HG02678 (cell line): ENCODE measurements around the gene CHRNG.
"Not testable (repeated sequence)": the region's sequence is repeated elsewhere in the genome, so short reads cannot be mapped to it uniquely, and the experiment has no call there.

Source experiments
- ATAC-seq: cut with Tn5 transposase; IDR thresholded peaks from one replicate; pipeline ENCODE4 v1.9.1; 2021; ENCODE audit warnings: mild to moderate bottlenecking, moderate library complexity; ENCODE audit not compliant: unreplicated experiment

The CHRNG gene

DNA sequence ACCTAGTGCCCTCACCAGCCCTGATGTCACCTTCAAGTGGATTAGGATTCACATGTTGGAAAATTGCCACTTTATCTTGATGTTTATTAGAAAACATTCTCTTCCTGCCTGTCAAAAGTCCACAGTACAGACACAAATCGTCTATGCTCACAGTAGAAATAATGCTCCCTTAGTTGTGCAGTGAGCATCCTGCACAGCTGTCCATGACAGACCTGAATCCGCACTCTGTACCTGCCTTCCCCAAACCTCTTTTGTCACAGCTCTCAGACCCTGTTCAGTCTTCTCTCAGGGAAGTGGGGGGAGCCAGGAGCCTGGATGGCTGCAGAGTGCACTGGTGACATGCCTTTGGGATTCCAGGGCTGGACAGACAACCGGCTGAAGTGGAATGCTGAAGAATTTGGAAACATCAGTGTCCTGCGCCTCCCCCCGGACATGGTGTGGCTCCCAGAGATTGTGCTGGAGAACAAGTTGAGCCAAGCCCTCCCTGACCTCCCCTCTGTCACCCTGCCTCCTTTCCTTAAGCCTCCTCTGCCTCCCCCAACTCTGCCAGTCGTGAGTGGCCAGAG is 11.5 kb upstream of the CHRNG start:
- no peak for ATAC-seq

DNA sequence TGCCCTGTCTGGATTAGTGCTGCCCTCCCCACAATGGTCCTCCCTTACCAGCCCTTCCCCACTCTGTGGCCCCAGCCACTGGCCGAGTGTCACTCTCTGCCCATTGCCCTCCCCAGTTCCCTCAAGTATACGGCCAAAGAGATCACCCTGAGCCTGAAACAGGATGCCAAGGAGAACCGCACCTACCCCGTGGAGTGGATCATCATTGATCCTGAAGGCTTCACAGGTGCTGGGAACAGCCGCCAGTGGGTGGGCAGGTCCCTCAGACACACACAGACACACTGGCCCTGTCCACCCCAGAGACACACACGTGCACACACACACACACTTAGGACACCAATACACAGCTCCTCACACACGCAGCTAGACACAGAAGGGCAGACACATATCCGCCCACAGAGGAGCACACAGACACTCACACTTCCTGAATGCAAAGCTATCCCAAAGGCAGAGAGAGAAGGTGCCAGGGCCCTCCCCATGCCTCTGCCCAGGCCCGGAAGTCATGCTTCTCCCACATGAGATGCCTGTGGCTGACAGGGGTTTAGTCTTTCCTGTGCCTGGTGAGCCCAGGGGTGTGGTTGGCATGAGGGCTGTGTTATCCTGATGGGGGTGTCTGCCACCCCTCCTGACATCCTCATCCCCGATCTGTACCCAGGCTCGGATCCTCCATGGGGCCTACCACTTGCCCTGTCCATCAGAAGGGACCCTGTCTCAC is 10.6 kb upstream of the CHRNG start:
- no peak for ATAC-seq

DNA sequence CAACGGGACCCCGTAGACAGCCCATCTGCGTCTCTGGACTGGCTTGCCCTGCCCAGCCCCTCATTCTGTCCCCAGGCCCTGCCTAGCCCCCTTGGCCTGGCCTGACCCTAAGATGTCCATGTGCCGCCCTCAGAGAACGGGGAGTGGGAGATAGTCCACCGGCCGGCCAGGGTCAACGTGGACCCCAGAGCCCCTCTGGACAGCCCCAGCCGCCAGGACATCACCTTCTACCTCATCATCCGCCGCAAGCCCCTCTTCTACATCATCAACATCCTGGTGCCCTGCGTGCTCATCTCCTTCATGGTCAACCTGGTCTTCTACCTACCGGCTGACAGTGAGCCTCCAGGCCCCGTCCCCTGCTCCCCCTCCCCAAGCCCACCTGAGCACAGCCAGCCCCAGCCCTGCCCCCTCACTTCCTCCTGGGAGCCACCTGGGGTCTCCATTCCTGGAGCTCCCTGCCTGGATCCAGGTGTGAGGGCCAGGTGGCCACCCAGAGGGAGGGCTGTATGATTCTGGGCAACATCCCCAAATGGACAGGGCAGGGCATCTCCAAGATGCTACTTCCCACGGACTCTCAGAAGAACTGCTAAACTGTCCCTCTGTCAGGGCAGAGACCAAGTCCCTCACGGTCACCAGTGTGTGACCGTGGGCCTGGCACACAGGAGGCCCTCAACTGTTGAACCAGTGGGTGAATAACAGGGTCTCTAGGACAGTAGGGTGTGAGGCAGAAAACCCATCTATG is 9.5 kb upstream of the CHRNG start:
- ATAC-seq: no peak

DNA sequence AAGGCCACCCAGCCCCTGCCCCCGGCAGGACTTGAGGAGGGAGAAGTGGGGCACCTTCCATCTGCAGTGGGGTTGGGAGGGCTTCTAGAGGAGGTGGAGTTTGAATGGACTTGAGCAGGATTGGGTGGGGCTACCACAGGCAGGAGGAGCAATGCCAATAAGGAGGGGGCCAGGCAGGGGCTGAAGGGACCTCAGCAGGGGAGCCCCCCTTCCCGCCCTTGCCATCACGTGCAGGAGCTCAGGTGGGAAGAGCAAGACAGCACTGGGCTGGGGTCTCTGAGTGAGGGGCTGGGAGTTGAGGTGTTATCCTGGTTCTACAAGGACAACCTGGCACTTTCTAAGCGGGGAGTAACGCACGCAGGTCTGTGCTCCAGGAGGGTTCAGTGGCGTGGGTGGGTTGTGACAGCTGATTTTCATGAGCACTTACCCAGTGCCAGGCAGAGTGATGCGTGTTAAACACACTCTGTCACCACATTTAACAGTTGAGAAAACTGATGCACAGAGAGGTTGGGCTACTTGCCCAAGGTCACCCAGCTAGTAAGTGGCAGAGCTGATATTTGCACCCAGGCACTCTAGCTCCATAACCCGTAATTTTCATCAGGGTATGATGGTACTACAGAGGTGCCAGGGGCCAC is 8.7 kb upstream of the CHRNG start:
- ATAC-seq: no peak

DNA sequence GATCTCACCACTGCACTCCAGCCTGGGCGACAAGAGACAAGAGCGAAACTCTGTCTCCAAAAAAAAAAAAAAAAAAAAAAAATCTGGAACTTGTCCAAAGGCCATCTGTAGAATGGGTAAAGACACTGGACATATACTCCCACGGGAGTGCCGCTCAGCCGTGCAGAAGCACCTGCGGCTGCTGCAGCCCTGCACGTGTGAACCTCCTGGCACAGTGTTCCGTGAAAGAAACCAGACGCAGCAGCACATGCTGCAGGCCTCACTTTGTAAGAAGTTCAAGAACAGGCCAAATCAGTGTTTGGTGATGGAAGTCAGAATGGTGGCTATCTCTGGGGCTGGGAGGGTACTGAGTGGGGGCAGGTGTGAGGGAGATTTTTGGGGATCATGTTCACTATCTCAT is 7.1 kb upstream of the CHRNG start:
- ATAC-seq: no peak

DNA sequence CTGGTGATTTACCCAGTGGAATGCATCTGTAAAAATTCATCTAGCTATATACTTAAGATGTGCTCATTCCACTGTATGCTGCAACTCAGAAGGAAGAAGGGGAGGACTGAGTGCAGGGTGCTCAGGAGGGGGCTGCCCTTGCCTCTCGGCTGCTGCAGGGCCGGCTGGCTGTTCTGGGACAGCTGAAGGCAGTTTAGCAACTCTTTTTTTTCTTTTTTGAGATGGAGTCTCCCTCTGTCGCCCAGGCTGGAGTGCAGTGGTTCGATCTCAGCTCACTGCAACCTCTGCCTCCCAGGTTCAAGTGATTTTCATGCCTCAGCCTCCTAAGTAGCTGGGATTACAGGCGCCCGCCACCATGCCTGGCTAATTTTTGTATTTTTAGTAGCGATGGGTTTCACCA is 6.7 kb upstream of the CHRNG start:
- ATAC-seq: not testable (repeated sequence)

DNA sequence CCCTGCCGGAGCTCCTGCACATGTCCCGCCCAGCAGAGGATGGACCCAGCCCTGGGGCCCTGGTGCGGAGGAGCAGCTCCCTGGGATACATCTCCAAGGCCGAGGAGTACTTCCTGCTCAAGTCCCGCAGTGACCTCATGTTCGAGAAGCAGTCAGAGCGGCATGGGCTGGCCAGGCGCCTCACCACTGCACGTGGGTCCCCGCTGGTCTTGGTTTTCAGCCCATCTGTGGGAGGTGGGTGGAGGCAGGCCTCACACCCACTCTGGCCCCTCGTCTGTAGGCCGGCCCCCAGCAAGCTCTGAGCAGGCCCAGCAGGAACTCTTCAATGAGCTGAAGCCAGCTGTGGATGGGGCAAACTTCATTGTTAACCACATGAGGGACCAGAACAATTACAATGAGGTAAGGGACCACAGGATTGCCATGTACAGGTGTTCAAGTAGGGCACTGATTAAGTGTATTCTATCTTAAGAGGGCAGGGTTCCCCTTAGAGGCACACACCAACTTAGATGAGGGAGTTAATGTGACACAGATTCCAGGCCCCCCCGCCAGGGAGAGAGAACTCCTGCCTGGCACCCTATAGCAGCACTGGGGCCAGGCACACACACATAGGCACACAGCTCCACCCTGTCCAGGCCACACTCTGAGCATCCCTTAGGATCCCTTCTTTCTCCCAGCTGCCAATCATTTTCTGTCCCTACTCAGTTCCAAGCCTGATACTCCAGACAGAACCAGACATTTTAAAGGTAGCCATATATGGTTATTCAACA is 5.4 kb upstream of the CHRNG start:
- no peak for ATAC-seq

DNA sequence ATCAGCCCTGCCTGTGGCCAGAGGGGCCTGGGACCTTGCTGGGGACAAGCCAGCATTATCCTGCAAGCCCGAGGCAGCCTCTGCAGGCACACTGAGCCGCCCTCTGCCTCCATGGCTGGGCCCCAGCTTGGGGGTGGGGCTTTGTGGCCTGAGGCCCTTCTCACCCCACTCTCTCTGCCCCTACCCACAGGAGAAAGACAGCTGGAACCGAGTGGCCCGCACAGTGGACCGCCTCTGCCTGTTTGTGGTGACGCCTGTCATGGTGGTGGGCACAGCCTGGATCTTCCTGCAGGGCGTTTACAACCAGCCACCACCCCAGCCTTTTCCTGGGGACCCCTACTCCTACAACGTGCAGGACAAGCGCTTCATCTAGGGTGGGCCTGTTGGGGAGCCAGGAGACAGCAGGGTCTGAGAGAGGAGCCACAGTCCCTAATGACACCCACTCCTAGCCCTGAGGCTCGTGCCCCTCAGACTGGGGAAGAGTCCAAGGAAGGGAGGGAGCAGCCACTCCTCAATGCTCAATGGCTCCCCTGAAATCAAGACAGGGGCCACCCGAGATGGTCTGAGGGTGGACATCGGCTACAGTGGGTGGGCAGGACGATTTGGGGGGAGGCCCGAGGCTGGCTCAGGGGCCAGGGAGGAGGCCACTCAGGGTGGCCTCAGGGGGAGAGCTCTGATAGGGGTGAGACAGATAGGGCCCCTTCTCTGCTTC is 4.4 kb upstream of the CHRNG start:
- ATAC-seq: no peak

DNA sequence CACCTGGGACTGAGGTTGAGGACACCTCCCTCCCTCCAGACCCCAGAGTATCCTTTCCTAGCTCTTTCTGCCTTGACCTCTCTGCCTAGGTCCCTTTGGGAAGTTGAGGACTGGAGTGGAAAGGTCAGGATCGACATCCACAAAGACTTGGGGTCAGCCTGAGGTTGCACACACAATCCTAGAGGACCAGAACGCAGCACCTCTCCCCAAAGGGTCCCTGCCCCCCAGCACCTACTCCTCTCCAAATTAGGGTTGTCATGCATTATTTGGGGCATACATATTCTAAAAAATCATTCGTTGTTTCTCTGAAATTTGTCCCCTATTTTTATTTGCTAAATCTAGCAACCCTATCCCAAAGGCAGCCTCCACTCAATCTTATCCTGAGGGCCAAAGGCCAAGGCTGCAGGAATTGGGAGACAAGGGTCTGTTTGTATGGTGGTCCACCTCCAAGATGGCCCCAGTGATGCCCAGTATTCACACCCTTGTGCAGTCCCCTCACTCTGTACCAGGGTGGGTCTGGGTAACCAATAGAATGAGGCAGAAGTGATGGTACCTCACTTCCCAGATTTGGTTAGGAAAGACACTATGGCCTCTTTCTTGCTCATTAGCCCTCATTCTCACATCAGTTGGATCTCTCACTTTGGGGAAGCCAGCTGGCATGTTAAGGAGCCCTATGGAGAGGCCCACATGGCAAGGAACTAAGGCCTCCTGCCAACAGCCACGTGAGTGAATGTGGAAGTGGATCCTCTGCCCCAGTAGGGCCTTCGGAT is 3.5 kb upstream of the CHRNG start:
- no peak for ATAC-seq

DNA sequence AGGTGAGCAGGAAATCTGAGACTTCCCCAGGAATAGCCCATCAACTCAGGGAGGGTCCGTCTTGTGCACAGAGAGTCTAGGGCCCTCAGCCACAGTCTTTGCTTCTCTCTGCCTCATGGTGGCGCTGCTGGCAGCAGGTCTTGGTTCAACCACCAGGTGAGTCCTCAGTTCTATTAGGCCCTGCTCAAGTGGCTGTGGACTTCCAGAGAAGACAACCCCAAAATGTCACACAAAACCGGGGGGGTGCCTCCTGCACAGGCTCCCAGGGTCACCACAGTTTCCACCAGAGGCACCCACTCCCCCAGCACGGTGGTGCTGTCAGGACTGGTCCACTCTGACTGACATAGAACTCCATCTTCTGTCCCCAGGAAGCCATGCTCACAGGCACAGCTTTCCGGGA is 2.4 kb upstream of the CHRNG start:
- ATAC-seq: no peak

DNA sequence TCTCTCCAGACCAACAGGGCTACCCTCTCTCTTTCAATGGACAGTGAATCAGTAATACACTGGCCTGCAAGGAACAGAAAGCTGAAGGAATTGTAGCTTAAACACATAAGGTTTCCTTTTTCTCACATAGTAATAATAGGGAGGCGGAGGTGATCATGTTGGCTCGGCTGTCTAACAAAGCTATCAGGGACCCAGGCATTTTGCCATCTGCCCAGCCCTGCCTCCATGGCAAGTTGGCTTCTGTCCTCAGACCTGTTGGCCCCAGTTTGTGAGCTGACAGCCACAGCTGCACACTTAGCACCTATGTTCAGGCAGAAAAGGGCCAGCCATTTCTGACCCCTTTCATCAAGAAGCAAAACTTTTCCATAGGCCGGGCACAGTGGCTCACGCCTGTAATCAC is 2.0 kb upstream of the CHRNG start:
- no peak for ATAC-seq

DNA sequence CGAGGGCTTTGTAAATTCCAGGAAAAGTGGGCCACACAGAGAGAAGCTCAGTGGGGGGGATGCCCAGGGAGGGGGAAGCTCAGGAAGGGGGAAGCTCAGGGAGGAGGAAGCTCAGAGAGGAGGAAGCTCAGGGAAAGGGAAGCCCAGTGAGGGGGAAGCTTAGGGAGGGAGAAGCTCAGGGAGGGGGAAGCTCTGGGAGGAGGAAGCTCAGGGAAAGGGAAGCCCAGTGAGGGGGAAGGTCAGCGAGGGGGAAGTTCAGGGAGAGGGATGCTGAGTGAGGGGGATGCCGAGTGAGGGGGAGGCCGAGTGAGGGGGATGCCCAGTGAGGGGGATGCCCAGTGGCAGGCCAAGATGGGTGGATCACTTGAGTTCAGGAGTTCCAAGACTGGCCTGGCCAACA is 821 bp upstream of the CHRNG start:
- ATAC-seq: no peak

DNA sequence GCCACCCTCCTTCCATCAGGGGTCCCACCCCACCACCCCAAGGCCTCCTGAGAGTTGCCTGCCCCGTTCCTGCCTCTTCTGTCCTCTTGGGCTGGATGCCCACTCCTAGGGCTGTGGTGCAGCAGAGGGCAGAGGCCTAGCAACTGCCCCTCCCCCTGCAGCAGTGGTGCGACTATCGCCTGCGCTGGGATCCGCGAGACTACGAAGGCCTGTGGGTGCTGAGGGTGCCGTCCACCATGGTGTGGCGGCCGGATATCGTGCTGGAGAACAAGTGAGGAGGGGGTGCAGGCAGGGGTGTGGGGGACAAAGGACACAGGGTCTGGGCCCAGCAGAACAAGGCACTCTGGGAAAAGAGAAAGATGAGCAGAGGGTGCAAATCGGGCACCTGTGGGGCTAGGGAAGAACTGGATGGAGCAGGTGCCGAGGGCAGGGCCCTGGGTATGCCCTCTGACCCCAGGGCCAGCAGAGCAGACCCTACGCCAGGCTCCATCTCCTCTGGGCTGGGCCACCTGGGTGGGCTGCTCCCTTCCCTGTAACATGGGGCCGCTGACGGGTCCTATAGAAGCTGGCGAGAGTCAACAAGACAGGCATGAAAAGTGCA is 1.0 kb downstream of the CHRNG start:
- no peak for ATAC-seq

DNA sequence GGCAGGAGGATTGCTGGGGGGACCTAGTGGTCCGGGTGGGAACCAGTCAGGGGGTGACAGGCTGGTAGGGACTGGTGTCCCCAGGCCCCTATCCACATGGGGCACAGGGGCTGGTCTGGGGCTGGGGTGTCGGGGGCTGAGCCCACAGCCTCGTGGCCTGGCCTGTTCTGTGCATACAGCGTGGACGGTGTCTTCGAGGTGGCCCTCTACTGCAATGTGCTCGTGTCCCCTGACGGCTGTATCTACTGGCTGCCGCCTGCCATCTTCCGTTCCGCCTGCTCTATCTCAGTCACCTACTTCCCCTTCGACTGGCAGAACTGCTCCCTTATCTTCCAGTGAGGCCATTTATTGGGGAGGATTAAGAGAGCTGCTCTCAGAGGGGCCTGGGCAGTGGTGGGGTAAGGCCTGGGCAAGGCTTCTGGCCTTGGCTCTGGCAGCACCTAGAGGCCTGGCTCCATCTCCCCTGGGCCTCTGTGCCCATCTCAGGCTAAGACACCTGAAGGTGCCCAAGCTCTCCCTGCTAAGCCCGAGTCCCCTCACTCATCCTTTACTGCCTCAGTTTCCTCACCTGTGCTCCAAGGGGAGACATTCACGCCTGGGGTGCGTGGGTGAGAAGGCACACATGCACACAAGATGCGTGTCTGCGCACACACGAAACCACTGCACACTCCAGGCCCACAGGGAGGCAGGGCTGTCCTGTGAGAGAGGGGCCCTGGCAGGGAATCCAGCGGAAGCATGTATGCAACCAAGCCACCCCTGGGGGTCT is 1.9 kb downstream of the CHRNG start:
- ATAC-seq: no peak

DNA sequence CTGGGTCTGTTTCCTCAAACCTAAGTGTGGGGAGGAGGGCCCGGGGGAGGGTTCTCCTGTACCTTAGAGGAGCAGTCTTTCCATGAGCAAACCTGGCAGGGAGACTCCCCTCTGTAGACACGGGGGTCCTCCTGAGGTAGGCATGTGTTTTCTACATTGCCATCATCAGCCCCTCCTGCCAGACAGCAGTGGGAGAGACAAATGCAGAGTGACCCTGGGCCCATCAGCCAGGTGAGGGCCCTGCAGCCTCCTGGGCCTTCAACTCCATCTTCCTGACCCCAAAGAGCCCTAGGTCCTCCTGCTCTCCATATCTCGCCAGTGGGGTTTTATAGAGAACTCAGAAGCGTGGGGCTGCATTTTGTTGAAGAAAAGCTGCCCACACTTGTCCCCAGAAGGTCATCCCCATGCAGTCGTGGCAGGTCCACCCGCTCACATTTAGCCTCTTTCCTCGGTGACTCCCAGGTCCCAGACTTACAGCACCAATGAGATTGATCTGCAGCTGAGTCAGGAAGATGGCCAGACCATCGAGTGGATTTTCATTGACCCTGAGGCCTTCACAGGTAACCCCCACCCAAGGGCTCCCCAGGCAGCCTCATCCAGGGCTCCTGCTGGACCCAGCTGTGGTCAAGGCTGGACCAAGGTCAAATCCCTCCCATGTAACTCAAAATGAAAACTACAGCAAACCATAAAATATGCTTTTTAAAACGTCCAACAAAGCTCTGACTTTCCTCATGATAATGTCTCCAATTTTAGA is 2.6 kb downstream of the CHRNG start:
- no peak for ATAC-seq

DNA sequence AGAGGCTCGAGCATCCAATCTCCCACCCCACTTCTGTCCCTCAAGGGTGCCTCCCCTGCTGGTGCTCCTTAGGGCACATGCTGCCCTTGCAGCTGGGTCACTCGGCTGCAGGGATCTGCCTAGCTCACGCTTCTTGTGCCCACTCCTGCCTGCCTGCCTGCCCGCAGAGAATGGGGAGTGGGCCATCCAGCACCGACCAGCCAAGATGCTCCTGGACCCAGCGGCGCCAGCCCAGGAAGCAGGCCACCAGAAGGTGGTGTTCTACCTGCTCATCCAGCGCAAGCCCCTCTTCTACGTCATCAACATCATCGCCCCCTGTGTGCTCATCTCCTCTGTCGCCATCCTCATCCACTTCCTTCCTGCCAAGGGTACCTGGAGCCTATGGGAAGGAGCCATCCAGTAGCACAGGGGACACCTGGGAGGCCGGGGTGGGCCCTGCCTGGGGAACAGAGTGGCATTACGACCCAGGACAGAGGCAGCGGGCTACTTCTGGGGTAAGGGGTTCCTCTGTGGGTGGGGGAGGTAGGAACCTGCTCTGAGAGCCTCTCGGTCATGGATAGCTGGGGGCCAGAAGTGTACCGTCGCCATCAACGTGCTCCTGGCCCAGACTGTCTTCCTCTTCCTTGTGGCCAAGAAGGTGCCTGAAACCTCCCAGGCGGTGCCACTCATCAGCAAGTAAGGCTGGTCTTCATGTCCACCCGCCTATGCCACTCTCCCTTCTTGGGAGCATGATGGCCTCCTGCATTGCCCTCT is 3.4 kb downstream of the CHRNG start:
- ATAC-seq: no peak

DNA sequence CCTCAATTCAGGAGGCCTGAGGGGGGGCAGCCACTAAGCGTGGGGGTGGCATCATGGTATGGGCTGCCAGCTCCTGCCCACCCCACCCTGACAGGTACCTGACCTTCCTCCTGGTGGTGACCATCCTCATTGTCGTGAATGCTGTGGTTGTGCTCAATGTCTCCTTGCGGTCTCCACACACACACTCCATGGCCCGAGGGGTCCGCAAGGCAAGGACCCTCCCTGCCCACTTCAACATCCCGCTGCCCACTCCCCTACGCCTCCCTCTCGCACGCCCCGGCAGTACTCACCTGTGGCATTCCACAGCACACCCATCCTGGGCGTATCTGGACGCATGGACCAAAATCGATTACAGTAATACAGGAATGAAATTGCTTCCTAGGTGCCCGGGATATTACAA is 4.0 kb downstream of the CHRNG start:
- no peak for ATAC-seq
